Activated T-cell treated with anti-CD3 and anti-CD28 coated beads, Interleukin-2, amount 50 U/mL, for 72 hours (primary cell): ENCODE measurements around the gene ARSJ. TPM values are rescaled to one million over a fixed set of nuclear protein-coding genes. Genes with fewer than 3 reads are reported as not detected.
A peak's percentile ranks its signal among the peaks of the same experiment; 100 is the strongest.
"Not testable (repeated sequence)": the region's sequence is repeated elsewhere in the genome, so short reads cannot be mapped to it uniquely, and the experiment has no call there.

Source experiments
- ATAC-seq, 2 donors: fragments of 150-1000 bp; cut with Tn5 transposase; replicated peaks in 1 of 2; 2 replicates each; pipeline ENCODE4 v1.10.0; 2021; ENCODE audit warnings: moderate library complexity in 2 of 2, mild to moderate bottlenecking in 1 of 2
- DNase-seq, 2 donors: peaks; one replicate each; pipeline ENCODE4 v3.0.0; 2021 to 2022; ENCODE audit warnings: mixed read lengths in 1 of 2
- H3K27ac Mint-ChIP-seq: one replicate; pipeline ENCODE4 v1.8.0; 2022; ENCODE audit warnings: mild to moderate bottlenecking, moderate library complexity, mixed read lengths
- H3K27me3 Mint-ChIP-seq: one replicate; pipeline ENCODE4 v1.8.0; 2022; ENCODE audit warnings: low read depth, mixed read lengths
- H3K36me3 Mint-ChIP-seq, 2 donors: one replicate each; pipeline ENCODE4 v1.8.0; 2022; ENCODE audit warnings: mixed read lengths in 2 of 2, mild to moderate bottlenecking in 1 of 2; ENCODE audit not compliant: insufficient read depth in 2 of 2
- H3K4me1 Mint-ChIP-seq: one replicate; pipeline ENCODE4 v1.8.0; 2022; ENCODE audit warnings: low read depth, mixed read lengths
- H3K4me3 Mint-ChIP-seq, 2 donors: one replicate each; pipeline ENCODE4 v1.8.0; 2022; ENCODE audit warnings: mild to moderate bottlenecking in 2 of 2, mixed read lengths in 2 of 2, moderate library complexity in 2 of 2
- H3K9me3 Mint-ChIP-seq, 2 donors: one replicate each; pipeline ENCODE4 v1.8.0; 2022; ENCODE audit warnings: mixed read lengths in 2 of 2
- total RNA-seq, 2 donors: library from RNA; stranded (reverse); gene quantifications; one replicate each; pipeline ENCODE4 v1.2.3, GENCODE V29; 2022

Gene ARSJ
- not detected for total RNA-seq

DNA sequence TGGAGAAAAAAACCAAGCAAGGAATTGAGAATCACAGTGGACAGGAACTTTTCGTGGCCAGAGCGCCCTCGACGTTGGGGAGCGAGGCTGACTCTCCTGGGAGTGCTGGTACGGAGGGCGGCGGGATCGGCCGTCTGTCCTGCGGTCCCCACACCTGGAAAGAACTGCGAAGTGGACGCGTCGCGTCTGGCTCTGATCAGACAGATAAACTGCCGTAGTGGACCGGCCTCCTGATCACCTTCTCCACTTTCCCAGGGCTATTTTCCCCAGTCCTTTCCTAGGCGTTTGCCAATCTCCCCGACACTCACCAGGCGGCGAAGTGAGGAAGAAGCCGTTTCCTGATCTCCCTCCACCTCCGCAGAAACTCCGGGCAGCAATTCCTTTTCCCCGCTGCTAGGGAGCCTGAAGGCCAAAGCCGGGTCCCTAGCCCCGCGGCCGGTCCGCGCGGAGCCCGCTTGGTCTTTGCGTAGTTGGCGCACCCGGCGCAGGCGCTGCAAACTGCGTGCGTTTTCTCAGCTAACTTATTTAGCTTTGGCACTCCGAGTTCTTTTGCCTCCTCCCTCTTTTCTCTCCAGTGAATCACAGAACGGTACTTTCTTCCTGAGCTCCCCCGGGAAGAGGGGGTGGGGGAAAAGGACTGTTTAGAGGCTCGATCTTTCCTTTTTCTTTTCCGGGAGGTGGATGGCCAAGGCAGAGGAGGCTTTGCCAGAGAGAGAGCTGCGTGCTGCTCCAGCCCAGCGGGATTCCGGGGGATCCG lies at the start of gene ARSJ:
Gene ARSJ, minus strand, starts transcription at position 500 of the 757 bp plus-strand sequence. CDS start 813 bp downstream, outside the sequence.
- peaks cover 19% of the 10 kb centered on the region for H3K4me1 Mint-ChIP-seq
- no peaks in the 10 kb centered on the region for H3K36me3 Mint-ChIP-seq
- H3K27ac Mint-ChIP-seq, result peak within 1 kb of the TSS; percentile 31
- H3K9me3 Mint-ChIP-seq, result peaks cover 0 to under 1% of the 10 kb centered on the region in 2 donors
- H3K27me3 Mint-ChIP-seq, result peaks cover 42% of the 10 kb centered on the region
- H3K4me3 Mint-ChIP-seq, result peak within 1 kb of the TSS; percentile 82 to 83
- DNase-seq (peak; percentile 12 to 19), ATAC-seq (peak; percentile 50 to 53)

GRCh38 chr4:114028071-114028470 lies 48.6 kb upstream of the ARSJ start:
- no peaks in the 10 kb centered on the region for H3K4me1 Mint-ChIP-seq
- no peak overlapping the region for H3K4me3 Mint-ChIP-seq
- H3K36me3 Mint-ChIP-seq, result no peaks in the 10 kb centered on the region
- H3K27ac Mint-ChIP-seq, result no peak overlapping the region
- DNase-seq (no peak), ATAC-seq (no peak)
- H3K9me3 Mint-ChIP-seq, result no peaks in the 10 kb centered on the region
- H3K27me3 Mint-ChIP-seq, result no peaks in the 10 kb centered on the region

- ATAC-seq, result no peak
Observed at GRCh38 chr4:114027596-114027995, 48.1 kb upstream of the ARSJ start.

DNA sequence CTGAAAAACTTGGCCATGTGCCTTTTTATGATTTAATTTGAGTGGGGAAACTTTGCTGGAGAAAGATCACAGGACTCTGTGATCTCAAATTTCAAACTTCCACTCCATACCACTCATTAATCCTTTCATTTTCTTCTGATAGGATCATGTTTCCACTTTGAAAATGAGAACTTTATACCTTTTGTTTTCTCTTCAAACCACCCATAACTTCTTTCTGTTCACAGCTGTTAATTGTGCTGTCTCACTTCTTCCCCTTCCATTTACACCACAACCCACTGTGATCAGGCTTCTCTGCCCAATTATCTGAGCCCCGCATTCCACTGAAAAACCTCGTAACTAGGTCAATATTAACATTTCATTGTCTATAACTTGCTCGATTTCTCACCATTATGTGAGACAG lies 47.0 kb upstream of the ARSJ start:
- H3K27ac Mint-ChIP-seq, result no peak overlapping the region
- DNase-seq, result no peak
- no peaks in the 10 kb centered on the region for H3K4me1 Mint-ChIP-seq
- no peaks in the 10 kb centered on the region for H3K9me3 Mint-ChIP-seq
- no peaks in the 10 kb centered on the region for H3K27me3 Mint-ChIP-seq
- H3K36me3 Mint-ChIP-seq, result no peaks in the 10 kb centered on the region
- no peak for ATAC-seq
- H3K4me3 Mint-ChIP-seq, result no peak overlapping the region

More at GRCh38 chr4:114027596-114027995, 48.1 kb upstream of the ARSJ start:
- Mint-ChIP-seq H3K36me3 (no peaks in the 10 kb centered on the region), H3K27me3 (no peaks in the 10 kb centered on the region), H3K4me1 (no peaks in the 10 kb centered on the region), H3K4me3 (no peak overlapping the region), H3K9me3 (no peaks in the 10 kb centered on the region), H3K27ac (no peak overlapping the region)
- no peak for DNase-seq

DNA sequence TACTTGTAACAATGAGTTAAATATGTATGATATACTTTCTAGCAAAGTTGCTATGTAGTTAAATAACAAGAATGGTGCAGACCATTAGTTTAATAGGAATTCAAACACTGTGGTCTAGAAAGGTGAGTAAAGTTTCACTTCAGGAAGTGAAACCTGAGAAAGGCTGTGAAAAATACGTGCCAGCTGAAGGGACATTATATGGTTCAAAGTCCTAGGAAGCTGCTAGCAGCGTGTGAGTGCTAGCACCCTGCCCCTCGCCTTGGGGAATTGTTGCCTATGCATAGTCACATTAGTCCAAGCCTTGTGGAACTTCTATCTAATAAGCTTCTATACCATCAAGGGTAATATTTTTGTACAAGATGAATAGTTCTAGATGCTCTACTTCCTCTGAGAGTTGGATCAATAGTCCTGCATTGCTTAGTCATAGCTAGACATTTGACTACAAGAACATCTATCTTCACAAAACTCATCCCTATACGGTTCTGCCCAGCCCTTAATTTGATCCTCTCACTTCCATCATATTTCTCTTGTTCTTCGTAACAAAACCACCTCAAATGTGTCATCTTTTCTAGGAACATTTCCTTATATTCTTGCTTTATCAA lies 45.8 kb upstream of the ARSJ start:
- Mint-ChIP-seq H3K9me3 (no peaks in the 10 kb centered on the region), H3K27me3 (no peaks in the 10 kb centered on the region), H3K27ac (no peak overlapping the region), H3K4me3 (no peak overlapping the region), H3K4me1 (no peaks in the 10 kb centered on the region), H3K36me3 (no peaks in the 10 kb centered on the region)
- DNase-seq (no peak), ATAC-seq (no peak)

GRCh38 chr4:114021451-114021850 lies 42.0 kb upstream of the ARSJ start:
- ATAC-seq (no peak), DNase-seq (no peak)
- no peaks in the 10 kb centered on the region for H3K36me3 Mint-ChIP-seq
- no peaks in the 10 kb centered on the region for H3K4me1 Mint-ChIP-seq
- no peak overlapping the region for H3K4me3 Mint-ChIP-seq
- H3K27ac Mint-ChIP-seq, result no peak overlapping the region
- H3K9me3 Mint-ChIP-seq, result no peaks in the 10 kb centered on the region
- no peaks in the 10 kb centered on the region for H3K27me3 Mint-ChIP-seq

GRCh38 chr4:114019969-114020358 lies 40.5 kb upstream of the ARSJ start:
- Mint-ChIP-seq H3K9me3 (no peaks in the 10 kb centered on the region), H3K36me3 (no peaks in the 10 kb centered on the region)
- DNase-seq, result no peak

GRCh38 chr4:114019276-114019968 lies 40.0 kb upstream of the ARSJ start:
- Mint-ChIP-seq H3K4me3 (no peak overlapping the region), H3K27me3 (no peaks in the 10 kb centered on the region), H3K9me3 (no peaks in the 10 kb centered on the region), H3K27ac (no peak overlapping the region), H3K36me3 (no peaks in the 10 kb centered on the region), H3K4me1 (no peaks in the 10 kb centered on the region)
- ATAC-seq, result no peak
- DNase-seq, result no peak

More at GRCh38 chr4:114019969-114020358, 40.5 kb upstream of the ARSJ start:
- Mint-ChIP-seq H3K4me3 (no peak overlapping the region), H3K27me3 (no peaks in the 10 kb centered on the region), H3K27ac (no peak overlapping the region), H3K4me1 (no peaks in the 10 kb centered on the region)
- ATAC-seq, result no peak

DNA sequence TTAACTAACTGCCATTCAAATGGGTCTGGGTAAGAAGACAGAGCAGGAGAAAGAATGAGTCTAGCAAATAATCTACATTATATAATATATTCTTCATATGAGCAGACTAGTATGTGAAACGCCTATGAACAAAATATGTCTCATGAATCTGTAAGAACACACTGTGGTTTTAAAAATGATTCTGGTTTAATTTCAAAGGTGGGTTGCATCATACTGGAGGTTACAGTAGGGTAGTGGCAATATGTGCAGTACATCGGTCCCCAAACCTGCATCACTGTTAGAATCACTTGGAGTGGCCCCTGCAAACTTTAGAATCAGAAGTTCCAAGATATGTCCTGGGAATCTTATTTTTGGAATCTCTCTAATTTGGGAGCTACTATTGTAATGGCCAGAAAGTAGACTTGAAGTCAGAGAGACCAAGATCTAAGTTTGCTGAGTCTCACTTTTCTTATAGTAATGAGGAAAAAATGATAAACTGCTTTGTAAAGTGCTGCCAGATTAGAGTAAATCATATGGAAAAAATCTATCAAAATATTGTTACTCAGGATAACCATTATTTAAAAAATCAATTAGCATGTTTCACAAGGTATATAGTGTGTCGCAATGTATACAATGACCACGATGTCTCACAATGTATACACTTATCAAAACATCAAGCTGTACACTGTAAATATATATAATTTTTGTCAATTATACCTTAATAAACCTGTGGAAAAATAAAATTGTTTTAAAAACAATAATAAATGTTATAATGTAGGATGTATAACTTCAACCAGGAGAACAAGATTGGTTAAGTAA lies 37.9 kb upstream of the ARSJ start:
- H3K27ac Mint-ChIP-seq, result peak overlapping the region; percentile 25
- DNase-seq (no peak), ATAC-seq (peak in 1 of 2 donors; percentile 45)
- no peaks in the 10 kb centered on the region for H3K9me3 Mint-ChIP-seq
- no peaks in the 10 kb centered on the region for H3K27me3 Mint-ChIP-seq
- no peaks in the 10 kb centered on the region for H3K4me1 Mint-ChIP-seq
- no peaks in the 10 kb centered on the region for H3K36me3 Mint-ChIP-seq
- no peak overlapping the region for H3K4me3 Mint-ChIP-seq

GRCh38 chr4:114015444-114015899 lies 36.0 kb upstream of the ARSJ start:
- H3K27me3 Mint-ChIP-seq, result no peaks in the 10 kb centered on the region
- H3K4me3 Mint-ChIP-seq, result no peak overlapping the region
- ATAC-seq, result no peak

GRCh38 chr4:114013201-114013600 lies 33.8 kb upstream of the ARSJ start:
- H3K27ac Mint-ChIP-seq, DNase-seq, H3K27me3 Mint-ChIP-seq, H3K4me3 Mint-ChIP-seq, ATAC-seq, H3K9me3 Mint-ChIP-seq, H3K4me1 Mint-ChIP-seq, H3K36me3 Mint-ChIP-seq: not testable (repeated sequence)

More at GRCh38 chr4:114015444-114015899, 36.0 kb upstream of the ARSJ start:
- Mint-ChIP-seq H3K9me3 (peaks cover 3% of the 10 kb centered on the region in 2 donors), H3K4me1 (no peaks in the 10 kb centered on the region), H3K27ac (no peak overlapping the region), H3K36me3 (peaks cover 2 to 4% of the 10 kb centered on the region in 2 donors)
- no peak for DNase-seq

GRCh38 chr4:114012749-114013148 lies 33.3 kb upstream of the ARSJ start:
- no peaks in the 10 kb centered on the region for H3K27me3 Mint-ChIP-seq
- peaks cover 2 to 4% of the 10 kb centered on the region in 2 donors for H3K36me3 Mint-ChIP-seq
- H3K4me3 Mint-ChIP-seq, result no peak overlapping the region
- ATAC-seq (no peak), DNase-seq (no peak)
- no peak overlapping the region for H3K27ac Mint-ChIP-seq
- peaks cover 3 to 5% of the 10 kb centered on the region in 2 donors for H3K9me3 Mint-ChIP-seq
- H3K4me1 Mint-ChIP-seq, result no peaks in the 10 kb centered on the region
